GM18507 (cell line): ENCODE measurements around the gene PPP1R36.
"Not testable (repeated sequence)": the region's sequence is repeated elsewhere in the genome, so short reads cannot be mapped to it uniquely, and the experiment has no call there.

ENCODE experiments used
- DNase-seq: peaks from one replicate; pipeline ENCODE4 v3.0.0; 2011; ENCODE audit warnings: low read depth; ENCODE audit not compliant: insufficient read length; ENCODE audit errors: extremely low spot score
- FAIRE-seq: peaks from 2 replicates; lab custom pipeline; 2011; peaks lifted over from hg19 to GRCh38; lab: Jason Lieb, UNC

The PPP1R36 gene

DNA sequence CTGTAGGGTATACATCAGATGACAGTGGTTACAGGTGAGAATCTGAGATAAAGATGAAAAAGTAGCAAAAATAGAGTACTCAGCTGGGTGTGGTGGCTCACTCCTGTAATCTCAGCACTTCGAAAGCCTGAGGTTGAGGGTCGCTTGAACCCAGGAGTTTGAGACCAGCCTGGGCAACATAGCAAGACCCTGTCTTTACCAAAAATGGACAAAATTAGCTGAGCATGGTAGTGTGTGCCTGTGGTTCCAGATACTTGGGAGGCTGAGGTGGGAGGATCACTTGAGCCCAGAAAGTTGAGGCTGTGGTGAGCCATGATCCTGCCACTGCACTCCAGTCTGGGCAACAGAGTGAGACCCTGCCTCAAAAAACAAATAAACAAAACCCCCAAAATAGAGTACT, 8.5 kb downstream of the PPP1R36 start:
- DNase-seq, FAIRE-seq: not testable (repeated sequence)

DNA sequence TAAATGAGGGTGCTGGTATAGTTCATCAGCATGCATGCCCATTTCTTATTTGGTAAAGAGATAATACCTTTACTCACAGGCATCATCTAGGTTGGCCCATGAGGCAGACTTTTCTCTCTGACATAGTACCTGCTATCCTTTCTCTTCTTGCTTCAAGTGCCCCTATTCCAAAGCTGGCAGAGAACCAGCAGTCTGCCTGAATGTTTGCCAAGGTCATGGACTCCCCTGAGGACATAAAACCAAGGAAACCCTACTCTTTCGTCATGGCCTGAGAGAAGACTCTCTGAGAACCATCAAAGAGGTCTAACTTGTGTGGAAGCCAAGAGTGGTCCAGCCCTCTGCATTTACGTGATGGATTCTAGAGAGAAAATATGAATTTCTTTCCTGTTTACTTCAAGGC, 11.9 kb downstream of the PPP1R36 start:
- DNase-seq (no peak), FAIRE-seq (no peak)

DNA sequence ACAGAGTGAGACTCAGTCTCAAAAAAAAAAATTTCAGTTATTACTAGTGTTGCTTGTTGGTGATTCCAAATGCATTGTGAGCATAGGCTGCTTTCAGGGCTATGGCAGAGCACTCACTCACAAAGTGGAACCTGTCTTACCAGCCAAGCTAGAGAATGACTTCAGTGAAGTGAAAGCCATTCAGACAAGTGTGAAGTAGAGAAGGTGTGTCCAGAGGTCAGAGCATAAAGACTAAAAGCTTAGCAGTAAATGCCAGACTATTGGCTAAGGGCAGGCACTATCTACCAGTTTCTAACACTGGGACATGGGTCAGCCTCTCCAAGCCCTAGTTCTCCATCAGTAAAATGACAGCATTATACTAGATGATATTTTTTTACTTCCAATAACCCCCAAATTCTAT, 12.7 kb downstream of the PPP1R36 start:
- FAIRE-seq (no peak), DNase-seq (no peak)

GRCh38 chr14:64563696-64564095, 13.9 kb downstream of the PPP1R36 start:
- no peak for FAIRE-seq

DNA sequence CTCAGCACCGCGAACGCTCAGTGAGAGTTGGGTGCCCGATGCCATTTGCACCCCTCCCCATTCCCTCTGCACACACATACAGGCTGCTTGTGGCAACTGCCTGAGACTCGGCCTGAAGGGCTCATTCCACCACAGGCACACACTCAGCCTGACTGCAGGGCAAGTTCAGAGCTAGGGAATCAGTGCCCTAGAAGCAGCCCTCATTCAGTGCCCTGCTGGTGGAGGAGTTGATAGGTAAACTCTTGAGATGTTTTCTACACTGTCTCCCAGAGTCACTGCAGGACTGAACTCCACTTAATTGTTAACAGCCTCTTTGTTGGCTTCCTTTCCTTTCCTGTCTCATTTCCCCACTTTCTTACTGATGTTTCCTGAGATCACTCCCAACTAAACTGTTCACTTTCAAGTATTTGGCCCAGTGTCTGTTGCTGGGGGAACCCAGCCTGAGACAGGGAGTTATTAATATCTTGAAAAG, 16.9 kb downstream of the PPP1R36 start:
- DNase-seq (no peak), FAIRE-seq (no peak)

More at GRCh38 chr14:64563696-64564095, 13.9 kb downstream of the PPP1R36 start:
- no peak for DNase-seq

GRCh38 chr14:64569138-64569631, 19.4 kb downstream of the PPP1R36 start:
- FAIRE-seq: no peak
- no peak for DNase-seq

GRCh38 chr14:64569646-64570045, 19.9 kb downstream of the PPP1R36 start:
- not testable (repeated sequence) for DNase-seq, FAIRE-seq

GRCh38 chr14:64572386-64573104, 22.8 kb downstream of the PPP1R36 start:
- DNase-seq (no peak), FAIRE-seq (no peak)

GRCh38 chr14:64573109-64573508, 23.3 kb downstream of the PPP1R36 start:
- FAIRE-seq (no peak), DNase-seq (no peak)

GRCh38 chr14:64574371-64575107, 24.8 kb downstream of the PPP1R36 start:
- FAIRE-seq: no peak

GRCh38 chr14:64577211-64577610, 27.4 kb downstream of the PPP1R36 start:
- FAIRE-seq: no peak
- DNase-seq: no peak

More at GRCh38 chr14:64574371-64575107, 24.8 kb downstream of the PPP1R36 start:
- DNase-seq: no peak

GRCh38 chr14:64580467-64580866, 30.7 kb downstream of the PPP1R36 start:
- no peak for FAIRE-seq
- DNase-seq: no peak

DNA sequence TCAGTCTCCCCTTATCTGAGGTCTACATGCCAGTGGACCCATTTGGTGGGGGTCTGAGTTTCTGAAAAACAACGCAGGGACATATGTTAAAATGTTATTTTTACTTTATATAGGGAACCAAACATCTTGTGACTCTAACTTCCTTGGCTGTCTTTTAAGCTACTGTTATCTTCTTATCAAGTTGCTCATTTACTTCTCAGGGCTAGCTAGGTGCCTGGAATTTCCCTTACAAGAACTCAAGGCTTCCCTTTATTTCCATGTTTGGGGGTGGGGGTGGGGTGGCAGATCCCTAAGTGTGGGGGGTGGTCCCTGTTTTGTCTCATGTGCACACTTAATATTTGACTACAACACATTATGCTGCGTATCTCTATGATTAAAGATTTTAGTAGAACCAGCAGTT, 31.6 kb downstream of the PPP1R36 start:
- DNase-seq (no peak), FAIRE-seq (no peak)

DNA sequence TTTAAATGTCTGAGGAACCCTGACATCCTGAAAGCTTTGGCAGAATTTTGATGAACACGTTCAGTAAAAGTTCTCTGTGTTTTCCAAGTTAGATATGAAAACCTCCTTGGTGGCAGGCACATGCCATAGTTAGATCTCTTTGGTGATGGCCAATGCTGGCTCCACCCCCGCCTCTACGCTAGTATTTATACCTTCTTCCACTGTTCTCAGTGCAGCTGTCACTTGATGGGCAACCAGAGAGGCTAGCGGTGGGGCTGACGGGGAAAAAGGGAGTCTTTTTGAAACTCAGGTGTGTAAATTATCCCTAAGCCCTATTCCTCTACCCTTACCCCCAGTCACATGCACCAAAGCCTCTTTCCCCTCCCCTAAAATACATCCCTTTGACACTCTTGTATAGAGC, 32.1 kb downstream of the PPP1R36 start:
- FAIRE-seq: no peak

GRCh38 chr14:64584190-64584589, 34.4 kb downstream of the PPP1R36 start:
- DNase-seq: no peak

More for the DNA sequence above, 32.1 kb downstream of the PPP1R36 start:
- no peak for DNase-seq

DNA sequence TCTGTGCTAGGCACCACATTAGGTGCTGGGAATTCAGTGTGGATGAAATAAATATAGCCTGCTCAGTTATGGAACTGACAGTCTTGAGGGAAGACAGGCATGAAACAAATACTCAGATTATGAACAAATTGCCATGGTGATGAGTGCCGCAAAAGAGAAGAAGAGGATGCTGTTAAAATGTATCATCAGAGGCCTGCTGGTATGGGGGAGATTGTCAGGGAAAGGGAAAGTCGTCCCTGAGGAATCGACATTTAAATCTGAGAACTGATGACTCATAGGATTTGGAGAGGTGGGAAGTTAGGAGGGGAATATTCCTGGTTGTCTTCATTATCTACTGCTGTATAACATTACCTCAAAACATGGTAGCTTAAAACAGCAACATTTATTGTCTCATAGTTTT, 42.0 kb downstream of the PPP1R36 start:
- no peak for FAIRE-seq
- DNase-seq: no peak

More at GRCh38 chr14:64584190-64584589, 34.4 kb downstream of the PPP1R36 start:
- no peak for FAIRE-seq

DNA sequence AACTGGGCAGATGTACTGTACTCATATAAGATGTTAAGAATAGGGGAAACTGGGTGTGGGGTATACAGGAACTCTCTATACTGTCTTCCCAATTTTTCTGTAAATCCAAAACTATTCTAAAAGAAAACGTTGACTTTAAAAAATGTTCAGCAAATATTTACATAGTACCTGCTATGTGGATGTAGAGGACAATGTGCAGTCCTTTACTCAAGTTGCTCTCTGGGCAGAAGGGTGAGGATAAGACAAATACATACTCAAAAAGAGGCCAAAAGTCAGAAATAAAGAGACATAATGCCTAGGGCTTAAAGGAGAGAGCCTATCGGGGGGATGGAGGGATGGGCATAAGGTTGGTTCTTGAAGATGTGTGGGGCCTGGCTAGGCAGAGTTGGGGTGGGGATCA, 44.7 kb downstream of the PPP1R36 start:
- no peak for DNase-seq
- no peak for FAIRE-seq

DNA sequence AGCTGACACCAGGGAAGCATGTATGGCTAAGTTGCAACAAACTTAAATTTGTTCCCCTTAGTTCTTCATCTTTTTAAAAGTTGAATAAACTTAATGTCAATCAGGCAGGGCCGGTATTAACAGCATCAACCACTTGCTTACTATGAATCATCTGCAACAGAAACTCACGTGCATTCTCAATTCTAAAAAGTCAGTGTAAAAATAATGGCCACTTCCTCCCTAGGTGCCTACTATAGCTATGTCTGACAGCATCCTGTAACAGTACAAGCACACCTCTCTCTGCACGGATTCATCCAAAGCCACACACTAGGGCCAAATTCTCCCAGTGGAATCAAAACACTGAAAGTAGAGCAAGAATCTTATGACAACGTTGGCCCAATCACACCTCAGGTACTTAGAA, 48.6 kb downstream of the PPP1R36 start:
- FAIRE-seq (no peak), DNase-seq (no peak)

GRCh38 chr14:64601571-64601970, 51.8 kb downstream of the PPP1R36 start:
- DNase-seq: no peak
- no peak for FAIRE-seq

DNA sequence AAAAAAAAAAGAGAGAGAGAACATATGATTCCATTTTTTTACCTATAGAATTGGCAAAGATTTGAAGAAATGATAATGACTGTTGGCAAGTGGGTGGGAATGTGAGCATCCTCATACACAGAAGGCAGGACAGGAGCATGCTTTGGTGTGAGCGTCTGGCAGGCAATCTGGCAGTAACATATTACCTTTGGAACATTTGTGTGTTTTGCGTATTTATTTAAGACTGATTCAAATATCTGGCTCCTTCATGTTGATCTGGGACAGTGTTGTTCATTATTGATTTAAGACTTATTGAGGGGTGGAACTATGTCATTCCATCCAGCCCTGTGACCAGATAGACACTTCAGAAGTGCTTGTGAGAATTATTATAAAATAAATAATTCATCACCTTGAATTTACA, 53.1 kb downstream of the PPP1R36 start:
- FAIRE-seq (no peak), DNase-seq (no peak)

DNA sequence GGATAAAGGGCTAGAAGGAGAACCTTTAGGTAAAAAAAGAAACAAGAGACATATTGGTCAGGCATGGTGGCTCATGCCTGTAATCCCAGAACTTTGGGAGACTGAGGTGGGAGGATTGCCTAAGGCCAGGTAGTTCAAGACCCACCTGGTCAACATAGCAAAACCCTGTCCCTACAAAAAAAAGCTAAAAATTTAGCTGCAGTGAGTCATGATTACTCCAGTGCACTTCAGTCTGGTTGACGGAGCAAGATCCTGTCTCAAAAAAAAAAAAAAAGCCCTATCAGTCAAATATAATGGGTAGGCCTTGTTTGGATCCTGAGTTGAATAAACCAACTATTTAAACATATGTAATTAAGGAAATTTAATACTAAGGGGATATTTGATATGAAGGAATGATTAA, 54.2 kb downstream of the PPP1R36 start:
- FAIRE-seq: no peak
- DNase-seq: no peak
